Tibial nerve (tissue), 4 donors: ENCODE results near the gene PAPOLG. TPM values are rescaled to one million over a fixed set of nuclear protein-coding genes. Genes with fewer than 3 reads are reported as not detected.
"Not testable (repeated sequence)": the region's sequence is repeated elsewhere in the genome, so short reads cannot be mapped to it uniquely, and the experiment has no call there.

Experiments used
- DNase-seq, 2 donors: peaks; one replicate each; pipeline ENCODE4 v3.0.0-alpha.2; 2019; ENCODE audit warnings: low spot score in 2 of 2
- H3K27ac ChIP-seq, 4 donors: fragments of 200-600 bp; sonication (generic) in 3 of 4; one replicate each; pipeline ENCODE4 v1.5.1; 2017 to 2019; ENCODE audit warnings: mild to moderate bottlenecking in 1 of 4
- H3K27me3 ChIP-seq, 2 donors: fragments of 200-600 bp; sonication (generic) in 1 of 2; one replicate each; pipeline versions ENCODE4 v1.5.1 to v1.6.0; 2017 to 2019
- H3K36me3 ChIP-seq, 3 donors: fragments of 200-600 bp; sonication (generic); one replicate each; pipeline ENCODE4 v1.5.1; 2018 to 2019
- H3K4me1 ChIP-seq, 4 donors: fragments of 200-600 bp; sonication (generic) in 3 of 4; one replicate each; pipeline ENCODE4 v1.5.1; 2017 to 2019
- H3K4me3 ChIP-seq, 4 donors: fragments of 200-600 bp; sonication (generic) in 3 of 4; one replicate each; pipeline ENCODE4 v1.5.1; 2017 to 2019; ENCODE audit warnings: mild to moderate bottlenecking in 1 of 4, moderate library complexity in 1 of 4
- H3K9me3 ChIP-seq, 4 donors: fragments of 200-600 bp; sonication (generic) in 3 of 4; one replicate each; pipeline ENCODE4 v1.5.1; 2017 to 2019
- CTCF ChIP-seq, 5 experiments: fragments of 200-600 bp in 3 of 5; fragments of 450-650 bp in 2 of 5; sonication (generic) in 3 of 5; IDR thresholded peaks; one replicate each; pipeline ENCODE4 v1.5.1; 2016 to 2019; ENCODE audit warnings: antibody characterized with exemption in 5 of 5, mild to moderate bottlenecking in 3 of 5, moderate library complexity in 2 of 5
- EP300 ChIP-seq, 2 donors: sonication (generic); formaldehyde crosslinking; IDR thresholded peaks; one replicate each; pipeline ENCODE4 v1.6.1; 2017; ENCODE audit warnings: antibody characterized with exemption in 2 of 2, mild to moderate bottlenecking in 1 of 2
- POLR2A ChIP-seq, 2 donors: fragments of 450-650 bp; IDR thresholded peaks; one replicate each; pipeline ENCODE4 v1.6.1; 2017; ENCODE audit warnings: antibody characterized with exemption in 2 of 2, mild to moderate bottlenecking in 2 of 2, moderate library complexity in 2 of 2
- WGBS, 2 donors: methylation state at CpG; one replicate each; pipeline ENCODE4 v1.1.5; 2018; 5-methylcytosine and 5-hydroxymethylcytosine counted together
- total RNA-seq, 4 donors: library from RNA; depleted of rRNA; stranded (reverse); fragments of >200 nt; gene quantifications; one replicate each; pipeline ENCODE4 v1.1.0, GENCODE V29; 2016

Gene PAPOLG
- total RNA-seq, 4 donors from 2014 or later = 12.9 to 18.4 (median 14.8) TPM

- no peaks in the 10 kb centered on the region for H3K9me3 ChIP-seq
- H3K36me3 ChIP-seq = no peaks in the 10 kb centered on the region
- no peak for DNase-seq
- no peak overlapping the region for H3K4me3 ChIP-seq
- H3K27me3 ChIP-seq = no peaks in the 10 kb centered on the region
- H3K27ac ChIP-seq = no peak overlapping the region
- TF ChIP-seq EP300 (IDR thresholded peaks at IDR 0.05) = no peak
- no peak for TF ChIP-seq CTCF (IDR thresholded peaks at IDR 0.05)
- H3K4me1 ChIP-seq = no peaks in the 10 kb centered on the region
- WGBS, 2 donors = 83 to 86% methylated on average over 6 of the region's 6 CpGs
These were observed 65.7 kb downstream of the PAPOLG start for GRCh38 chr2:60821587-60822302.

GRCh38 chr2:60822987-60823386, 66.9 kb downstream of the PAPOLG start:
- H3K4me1 ChIP-seq = no peaks in the 10 kb centered on the region
- no peak for DNase-seq
- H3K4me3 ChIP-seq = no peak overlapping the region
- H3K27me3 ChIP-seq = no peaks in the 10 kb centered on the region
- no peaks in the 10 kb centered on the region for H3K9me3 ChIP-seq
- no peaks in the 10 kb centered on the region for H3K36me3 ChIP-seq
- WGBS, 2 donors = 65 to 78% methylated on average over 4 of the region's 4 CpGs
- H3K27ac ChIP-seq = no peak overlapping the region
- TF ChIP-seq CTCF (IDR thresholded peaks at IDR 0.05) (no peak), EP300 (IDR thresholded peaks at IDR 0.05) (no peak), POLR2A (IDR thresholded peaks at IDR 0.05) (no peak)

- Histone ChIP-seq H3K9me3 (no peaks in the 10 kb centered on the region), H3K4me1 (no peaks in the 10 kb centered on the region), H3K36me3 (no peaks in the 10 kb centered on the region), H3K4me3 (no peak overlapping the region), H3K27ac (no peak overlapping the region), H3K27me3 (no peaks in the 10 kb centered on the region)
- no peak for DNase-seq
- no peak for TF ChIP-seq POLR2A (IDR thresholded peaks at IDR 0.05)
- 80 to 82% methylated on average over 10 of the region's 10 CpGs for WGBS, 2 donors
These were observed 67.7 kb downstream of the PAPOLG start for GRCh38 chr2:60823694-60824305.

DNA sequence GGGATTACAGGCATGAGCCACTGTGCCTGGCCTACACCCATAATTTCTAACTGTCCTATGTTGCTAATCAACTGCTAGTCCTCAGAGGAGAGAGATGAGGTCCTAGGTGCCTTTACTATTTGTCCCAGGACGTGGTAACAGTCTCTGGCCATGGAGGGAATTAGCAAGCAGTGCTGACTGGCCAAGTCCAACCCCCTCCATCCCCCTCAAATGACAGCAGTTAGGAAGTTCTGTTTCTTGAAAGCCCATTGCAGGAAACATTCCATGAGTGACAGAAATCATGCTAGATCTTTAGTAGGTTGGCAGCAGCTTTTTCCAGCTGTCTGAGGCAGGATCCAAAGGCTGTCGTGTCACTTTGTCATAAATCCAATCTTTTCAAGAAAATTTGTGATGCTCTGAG, 69.6 kb downstream of the PAPOLG start:
- Histone ChIP-seq H3K27me3 (no peaks in the 10 kb centered on the region), H3K36me3 (no peaks in the 10 kb centered on the region), H3K27ac (no peak overlapping the region), H3K4me1 (no peaks in the 10 kb centered on the region), H3K4me3 (no peak overlapping the region), H3K9me3 (no peaks in the 10 kb centered on the region)
- WGBS, 2 donors = 54 to 65% methylated on average over 2 of the region's 2 CpGs
- no peak for TF ChIP-seq EP300 (IDR thresholded peaks at IDR 0.05)
- TF ChIP-seq CTCF (IDR thresholded peaks at IDR 0.05) = no peak
- no peak for TF ChIP-seq POLR2A (IDR thresholded peaks at IDR 0.05)
- no peak for DNase-seq

GRCh38 chr2:60826111-60826510, 70.0 kb downstream of the PAPOLG start:
- no peaks in the 10 kb centered on the region for H3K9me3 ChIP-seq
- H3K36me3 ChIP-seq = no peaks in the 10 kb centered on the region
- WGBS, 2 donors = 73 to 75% methylated on average over 2 of the region's 2 CpGs
- H3K27me3 ChIP-seq = no peaks in the 10 kb centered on the region
- DNase-seq = no peak
- no peaks in the 10 kb centered on the region for H3K4me1 ChIP-seq
- H3K27ac ChIP-seq = no peak overlapping the region
- no peak overlapping the region for H3K4me3 ChIP-seq
- TF ChIP-seq CTCF (IDR thresholded peaks at IDR 0.05) (no peak), EP300 (IDR thresholded peaks at IDR 0.05) (no peak), POLR2A (IDR thresholded peaks at IDR 0.05) (no peak)

DNA sequence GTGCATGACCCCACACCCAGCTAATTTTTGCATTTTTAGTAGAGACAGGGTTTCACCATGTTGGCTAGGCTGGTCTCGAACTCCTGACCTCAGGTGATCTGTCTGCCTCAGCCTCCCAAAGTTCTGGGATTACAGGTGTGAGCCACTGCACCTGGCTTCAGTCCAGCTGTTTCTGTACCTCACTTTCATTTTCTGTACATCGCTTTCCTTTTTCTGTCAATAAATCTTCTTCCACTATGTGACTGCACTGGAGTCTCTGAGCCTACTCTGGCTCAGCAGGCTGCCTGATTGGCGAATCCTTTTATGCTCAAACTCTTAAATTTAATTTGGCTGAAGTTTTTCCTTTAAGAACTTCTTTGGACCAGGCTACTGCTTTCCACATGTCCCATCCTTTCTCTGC, 70.8 kb downstream of the PAPOLG start:
- not testable (repeated sequence) for H3K27ac ChIP-seq, DNase-seq, H3K4me3 ChIP-seq, H3K4me1 ChIP-seq, H3K36me3 ChIP-seq, H3K27me3 ChIP-seq, H3K9me3 ChIP-seq
- 93 to 94% methylated on average over 3 of the region's 3 CpGs for WGBS, 2 donors
